Measurements from ENCODE around the gene CREB1. TPM values are rescaled to one million over a fixed set of nuclear protein-coding genes. Genes with fewer than 3 reads are reported as not detected.

The CREB1 gene
- total and polyA plus RNA-seq, 4 donors, result 8.4 to 88.7 (median 35.7) TPM

- no peak for ATAC-seq (ENCODE audit: low FRiP score)
- H3K9me3 ChIP-seq (ENCODE audit: control insufficient read depth, low read length), result no peaks in the 10 kb centered on the region
- no peak overlapping the region for H3K27ac ChIP-seq (ENCODE audit: low read depth in 1 of 2, low read length in 2 of 2)
- WGBS, 2 donors, result 90 to 96% methylated on average over 2 of the region's 2 CpGs
- peaks cover 0 to 3% of the 10 kb centered on the region in 2 donors for H3K4me1 ChIP-seq (ENCODE audit: control insufficient read depth in 1 of 2, insufficient read depth in 2 of 2, low read length in 2 of 2)
- intact Hi-C loops (cut with DNase I), result no loop called here
- H3K36me3 ChIP-seq (ENCODE audit: control insufficient read depth in 1 of 2, insufficient read depth in 2 of 2, low read length in 1 of 2), result no peaks in the 10 kb centered on the region
- H3K4me3 ChIP-seq (ENCODE audit: low read length in 2 of 2), result no peak overlapping the region
- no peak for DNase-seq
- H3K27me3 ChIP-seq (ENCODE audit: control insufficient read depth in 1 of 2, insufficient read depth in 2 of 2, low read length in 1 of 2), result no peaks in the 10 kb centered on the region
Measured at GRCh38 chr2:207540431-207540830, 10.7 kb downstream of the CREB1 start.

- no peaks in the 10 kb centered on the region for H3K36me3 ChIP-seq (ENCODE audit: control insufficient read depth in 1 of 2, insufficient read depth in 2 of 2, low read length in 1 of 2)
- intact Hi-C loops (cut with DNase I), result no loop called here
- no peaks in the 10 kb centered on the region for H3K9me3 ChIP-seq (ENCODE audit: control insufficient read depth, low read length)
- WGBS, 2 donors, result 94 to 96% methylated on average over 2 of the region's 2 CpGs
- no peaks in the 10 kb centered on the region for H3K27me3 ChIP-seq (ENCODE audit: control insufficient read depth in 1 of 2, insufficient read depth in 2 of 2, low read length in 1 of 2)
- ATAC-seq (ENCODE audit: low FRiP score) (no peak), DNase-seq (no peak)
- H3K4me3 ChIP-seq (ENCODE audit: low read length in 2 of 2), result no peak overlapping the region
- H3K4me1 ChIP-seq (ENCODE audit: control insufficient read depth in 1 of 2, insufficient read depth in 2 of 2, low read length in 2 of 2), result no peaks in the 10 kb centered on the region
- H3K27ac ChIP-seq (ENCODE audit: low read depth in 1 of 2, low read length in 2 of 2), result no peak overlapping the region
Measured at GRCh38 chr2:207541933-207542332, 12.2 kb downstream of the CREB1 start.

GRCh38 chr2:207543272-207543671 is 13.5 kb downstream of the CREB1 start:
- Histone ChIP-seq H3K27ac (ENCODE audit: low read depth in 1 of 2, low read length in 2 of 2) (no peak overlapping the region), H3K9me3 (ENCODE audit: control insufficient read depth, low read length) (no peaks in the 10 kb centered on the region), H3K36me3 (ENCODE audit: control insufficient read depth in 1 of 2, insufficient read depth in 2 of 2, low read length in 1 of 2) (no peaks in the 10 kb centered on the region), H3K4me1 (ENCODE audit: control insufficient read depth in 1 of 2, insufficient read depth in 2 of 2, low read length in 2 of 2) (no peaks in the 10 kb centered on the region), H3K27me3 (ENCODE audit: control insufficient read depth in 1 of 2, insufficient read depth in 2 of 2, low read length in 1 of 2) (no peaks in the 10 kb centered on the region), H3K4me3 (ENCODE audit: low read length in 2 of 2) (no peak overlapping the region)
- intact Hi-C loops (cut with DNase I), result no loop called here
- ATAC-seq (ENCODE audit: low FRiP score) (no peak), DNase-seq (no peak)
- WGBS, 2 donors, result 97 to 99% methylated on average over 3 of the region's 3 CpGs

DNA sequence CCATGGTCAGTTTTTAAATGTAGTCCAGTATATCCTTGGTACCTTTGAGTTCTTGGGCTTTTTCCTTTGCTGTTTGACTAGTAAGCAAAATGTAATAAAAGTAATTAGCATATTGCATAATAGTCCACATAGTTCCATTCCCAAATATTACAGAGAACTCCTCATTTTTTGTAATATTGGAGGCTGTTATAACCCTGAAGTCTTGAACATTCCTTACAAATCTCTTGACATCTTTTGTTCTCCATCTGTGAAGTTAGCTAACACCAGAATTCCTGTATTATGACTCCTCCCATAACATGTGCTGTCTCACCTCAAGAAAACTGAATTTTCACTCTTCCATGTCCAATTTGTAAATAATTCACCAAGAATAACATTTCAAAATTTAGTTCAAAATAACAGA is 17.1 kb downstream of the CREB1 start:
- Histone ChIP-seq H3K4me3 (ENCODE audit: low read length in 2 of 2) (no peak overlapping the region), H3K27me3 (ENCODE audit: control insufficient read depth in 1 of 2, insufficient read depth in 2 of 2, low read length in 1 of 2) (no peaks in the 10 kb centered on the region), H3K27ac (ENCODE audit: low read depth in 1 of 2, low read length in 2 of 2) (no peak overlapping the region), H3K36me3 (ENCODE audit: control insufficient read depth in 1 of 2, insufficient read depth in 2 of 2, low read length in 1 of 2) (no peaks in the 10 kb centered on the region), H3K9me3 (ENCODE audit: control insufficient read depth, low read length) (no peaks in the 10 kb centered on the region), H3K4me1 (ENCODE audit: control insufficient read depth in 1 of 2, insufficient read depth in 2 of 2, low read length in 2 of 2) (no peaks in the 10 kb centered on the region)
- intact Hi-C loops (cut with DNase I), result no loop called here
- no peak for DNase-seq
- ATAC-seq (ENCODE audit: low FRiP score), result no peak

DNA sequence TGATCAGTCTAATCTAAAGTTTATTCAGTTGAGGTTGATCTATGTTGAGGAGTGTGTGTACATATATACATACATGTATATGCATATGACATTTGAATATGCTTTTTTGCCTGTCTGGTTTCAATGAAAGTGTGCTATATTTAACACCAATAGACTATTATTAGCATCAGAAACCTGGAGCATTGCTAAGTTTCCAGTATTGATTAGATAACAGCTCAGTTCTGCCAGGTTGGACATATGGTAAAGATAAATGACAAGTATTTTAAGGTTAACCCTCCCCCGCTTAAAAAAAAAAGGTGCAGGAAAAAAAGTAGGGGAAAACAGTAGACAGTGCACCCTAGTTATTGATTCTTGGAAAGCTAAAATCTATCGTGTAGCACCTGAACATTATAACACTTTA is 19.4 kb downstream of the CREB1 start:
- ATAC-seq (ENCODE audit: low FRiP score) (no peak), DNase-seq (no peak)
- intact Hi-C loops (cut with DNase I), result no loop called here
- Histone ChIP-seq H3K4me1 (ENCODE audit: control insufficient read depth in 1 of 2, insufficient read depth in 2 of 2, low read length in 2 of 2) (no peaks in the 10 kb centered on the region), H3K9me3 (ENCODE audit: control insufficient read depth, low read length) (no peaks in the 10 kb centered on the region), H3K4me3 (ENCODE audit: low read length in 2 of 2) (no peak overlapping the region), H3K27ac (ENCODE audit: low read depth in 1 of 2, low read length in 2 of 2) (no peak overlapping the region), H3K27me3 (ENCODE audit: control insufficient read depth in 1 of 2, insufficient read depth in 2 of 2, low read length in 1 of 2) (no peaks in the 10 kb centered on the region), H3K36me3 (ENCODE audit: control insufficient read depth in 1 of 2, insufficient read depth in 2 of 2, low read length in 1 of 2) (no peaks in the 10 kb centered on the region)
- 20 to 31% methylated on average over 2 of the region's 2 CpGs for WGBS, 2 donors

- Histone ChIP-seq H3K27me3 (ENCODE audit: control insufficient read depth in 1 of 2, insufficient read depth in 2 of 2, low read length in 1 of 2) (no peaks in the 10 kb centered on the region), H3K4me1 (ENCODE audit: control insufficient read depth in 1 of 2, insufficient read depth in 2 of 2, low read length in 2 of 2) (peaks cover 0 to 1% of the 10 kb centered on the region in 2 donors), H3K27ac (ENCODE audit: low read depth in 1 of 2, low read length in 2 of 2) (no peak overlapping the region), H3K9me3 (ENCODE audit: control insufficient read depth, low read length) (no peaks in the 10 kb centered on the region), H3K36me3 (ENCODE audit: control insufficient read depth in 1 of 2, insufficient read depth in 2 of 2, low read length in 1 of 2) (peaks cover 0 to 4% of the 10 kb centered on the region in 2 donors), H3K4me3 (ENCODE audit: low read length in 2 of 2) (no peak overlapping the region)
- DNase-seq (no peak), ATAC-seq (ENCODE audit: low FRiP score) (no peak)
- intact Hi-C loops (cut with DNase I), result no loop called here
- 92 to 94% methylated on average over 1 of the region's 1 CpG for WGBS, 2 donors
Measured at GRCh38 chr2:207558079-207558491, 28.3 kb downstream of the CREB1 start.

GRCh38 chr2:207561386-207562080 is 31.8 kb downstream of the CREB1 start:
- intact Hi-C loops (cut with DNase I), result no loop called here
- Histone ChIP-seq H3K4me1 (ENCODE audit: control insufficient read depth in 1 of 2, insufficient read depth in 2 of 2, low read length in 2 of 2) (peaks cover 0 to 1% of the 10 kb centered on the region in 2 donors), H3K9me3 (ENCODE audit: control insufficient read depth, low read length) (no peaks in the 10 kb centered on the region), H3K27me3 (ENCODE audit: control insufficient read depth in 1 of 2, insufficient read depth in 2 of 2, low read length in 1 of 2) (no peaks in the 10 kb centered on the region), H3K4me3 (ENCODE audit: low read length in 2 of 2) (no peak overlapping the region), H3K27ac (ENCODE audit: low read depth in 1 of 2, low read length in 2 of 2) (no peak overlapping the region), H3K36me3 (ENCODE audit: control insufficient read depth in 1 of 2, insufficient read depth in 2 of 2, low read length in 1 of 2) (peaks cover 0 to 4% of the 10 kb centered on the region in 2 donors)
- DNase-seq, result no peak
- WGBS, 2 donors, result 76 to 77% methylated on average over 6 of the region's 6 CpGs
- ATAC-seq (ENCODE audit: low FRiP score), result no peak

DNA sequence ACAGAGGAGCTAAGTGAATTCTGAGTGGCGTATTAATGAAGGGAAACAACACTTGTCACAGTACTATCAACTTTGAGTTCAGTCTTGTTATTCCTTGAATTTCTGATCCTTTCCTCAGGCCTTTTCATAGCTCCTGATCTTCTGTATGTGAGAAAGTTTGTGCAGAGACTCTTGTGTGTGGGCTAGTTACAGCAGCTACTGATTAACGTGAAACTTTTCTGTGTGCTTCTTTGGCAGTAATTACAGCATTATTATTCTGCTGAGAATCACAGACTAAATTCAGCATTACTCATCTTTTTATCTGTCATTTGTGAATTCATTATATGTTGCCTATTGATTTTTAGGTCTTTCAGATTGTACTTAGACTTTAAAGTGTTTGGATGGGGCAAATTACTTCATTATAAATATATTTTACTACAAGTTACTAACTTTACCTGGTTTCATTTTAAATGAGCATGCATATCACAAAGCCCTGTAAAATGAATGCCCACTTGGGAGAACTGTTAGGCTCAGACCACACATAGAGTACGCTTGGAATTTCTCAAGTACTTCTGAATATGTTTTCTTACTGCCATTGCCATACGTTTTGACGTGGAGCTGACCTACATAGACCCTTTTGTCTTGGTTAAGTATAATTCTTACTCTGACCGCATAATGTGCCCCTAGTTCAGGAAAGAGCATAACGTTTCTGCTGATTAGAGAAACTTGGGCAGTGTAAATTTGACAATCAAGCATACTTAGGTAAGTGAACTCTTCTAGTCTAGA is 36.2 kb downstream of the CREB1 start:
- H3K27ac ChIP-seq (ENCODE audit: low read depth in 1 of 2, low read length in 2 of 2), result no peak overlapping the region
- no peak for ATAC-seq (ENCODE audit: low FRiP score)
- H3K27me3 ChIP-seq (ENCODE audit: control insufficient read depth in 1 of 2, insufficient read depth in 2 of 2, low read length in 1 of 2), result no peaks in the 10 kb centered on the region
- WGBS, 2 donors, result 52 to 53% methylated on average over 7 of the region's 7 CpGs
- no peaks in the 10 kb centered on the region for H3K9me3 ChIP-seq (ENCODE audit: control insufficient read depth, low read length)
- H3K4me1 ChIP-seq (ENCODE audit: control insufficient read depth in 1 of 2, insufficient read depth in 2 of 2, low read length in 2 of 2), result peaks cover 0 to 1% of the 10 kb centered on the region in 2 donors
- H3K36me3 ChIP-seq (ENCODE audit: control insufficient read depth in 1 of 2, insufficient read depth in 2 of 2, low read length in 1 of 2), result peaks cover 0 to 2% of the 10 kb centered on the region in 2 donors
- H3K4me3 ChIP-seq (ENCODE audit: low read length in 2 of 2), result no peak overlapping the region
- DNase-seq, result no peak
- intact Hi-C loops (cut with DNase I), result no loop called here

- H3K27ac ChIP-seq (ENCODE audit: low read depth in 1 of 2, low read length in 2 of 2), result no peak overlapping the region
- no peak overlapping the region for H3K4me3 ChIP-seq (ENCODE audit: low read length in 2 of 2)
- intact Hi-C loops (cut with DNase I), result no loop called here
- no peaks in the 10 kb centered on the region for H3K9me3 ChIP-seq (ENCODE audit: control insufficient read depth, low read length)
- H3K27me3 ChIP-seq (ENCODE audit: control insufficient read depth in 1 of 2, insufficient read depth in 2 of 2, low read length in 1 of 2), result no peaks in the 10 kb centered on the region
- no peaks in the 10 kb centered on the region for H3K4me1 ChIP-seq (ENCODE audit: control insufficient read depth in 1 of 2, insufficient read depth in 2 of 2, low read length in 2 of 2)
- ATAC-seq (ENCODE audit: low FRiP score) (no peak), DNase-seq (no peak)
- H3K36me3 ChIP-seq (ENCODE audit: control insufficient read depth in 1 of 2, insufficient read depth in 2 of 2, low read length in 1 of 2), result peaks cover 0 to 2% of the 10 kb centered on the region in 2 donors
Measured at GRCh38 chr2:207567671-207568070, 37.9 kb downstream of the CREB1 start.

All from aorta (tissue), 5 donors.